Omental fat pad (tissue), 4 donors: ENCODE measurements around the gene EDN2. TPM values are rescaled to one million over a fixed set of nuclear protein-coding genes. Genes with fewer than 3 reads are reported as not detected.

Experiments used
- ATAC-seq: fragments of 150-250 bp; one replicate; pipeline ENCODE4 v1.9.1; 2016; ENCODE audit warnings: mild to moderate bottlenecking, moderate library complexity; ENCODE audit not compliant: low FRiP score
- DNase-seq: peaks from one replicate; pipeline ENCODE4 v3.0.0-alpha.2; 2019; ENCODE audit warnings: low spot score
- total RNA-seq, 4 donors: library from RNA; depleted of rRNA; stranded (reverse); fragments of >200 nt; gene quantifications; one replicate each; pipeline ENCODE4 v1.1.0, GENCODE V29; 2016
- TF ChIP-seq, protein P1 (sequence below), 3 donors: fragments of 450-650 bp; IDR thresholded peaks; one replicate each; pipeline ENCODE4 v1.5.1; 2016 to 2017; ENCODE audit warnings: antibody characterized with exemption in 3 of 3, mild to moderate bottlenecking in 3 of 3, moderate library complexity in 2 of 3

The EDN2 gene
- total RNA-seq, 4 donors from 2014 or later: not detected

GRCh38 chr1:41473738-41474362 is 10.6 kb downstream of the EDN2 start:
- TF ChIP-seq, protein P1, sequence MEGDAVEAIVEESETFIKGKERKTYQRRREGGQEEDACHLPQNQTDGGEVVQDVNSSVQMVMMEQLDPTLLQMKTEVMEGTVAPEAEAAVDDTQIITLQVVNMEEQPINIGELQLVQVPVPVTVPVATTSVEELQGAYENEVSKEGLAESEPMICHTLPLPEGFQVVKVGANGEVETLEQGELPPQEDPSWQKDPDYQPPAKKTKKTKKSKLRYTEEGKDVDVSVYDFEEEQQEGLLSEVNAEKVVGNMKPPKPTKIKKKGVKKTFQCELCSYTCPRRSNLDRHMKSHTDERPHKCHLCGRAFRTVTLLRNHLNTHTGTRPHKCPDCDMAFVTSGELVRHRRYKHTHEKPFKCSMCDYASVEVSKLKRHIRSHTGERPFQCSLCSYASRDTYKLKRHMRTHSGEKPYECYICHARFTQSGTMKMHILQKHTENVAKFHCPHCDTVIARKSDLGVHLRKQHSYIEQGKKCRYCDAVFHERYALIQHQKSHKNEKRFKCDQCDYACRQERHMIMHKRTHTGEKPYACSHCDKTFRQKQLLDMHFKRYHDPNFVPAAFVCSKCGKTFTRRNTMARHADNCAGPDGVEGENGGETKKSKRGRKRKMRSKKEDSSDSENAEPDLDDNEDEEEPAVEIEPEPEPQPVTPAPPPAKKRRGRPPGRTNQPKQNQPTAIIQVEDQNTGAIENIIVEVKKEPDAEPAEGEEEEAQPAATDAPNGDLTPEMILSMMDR (IDR thresholded peaks at IDR 0.05): no peak
- ATAC-seq (no peak), DNase-seq (no peak)

DNA sequence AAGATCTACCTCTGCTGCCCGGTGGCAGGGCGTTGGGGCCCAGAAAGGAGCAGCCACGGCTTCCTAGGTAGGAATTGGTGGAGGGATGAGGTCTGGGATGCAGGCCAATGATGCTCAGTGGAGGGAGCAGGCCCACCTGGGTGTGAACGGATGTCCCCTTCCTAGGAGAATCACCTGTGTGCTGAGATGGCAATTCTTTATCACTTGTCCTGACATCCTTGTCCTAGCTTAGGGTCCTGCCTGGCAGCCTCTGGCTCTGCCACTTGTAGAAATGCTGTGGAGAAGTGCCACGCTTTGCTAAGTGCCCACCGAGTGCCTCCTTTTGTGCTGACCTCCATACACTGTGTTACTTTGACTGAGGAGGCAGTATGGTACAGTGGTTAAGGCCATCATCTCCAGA is 12.8 kb downstream of the EDN2 start:
- TF ChIP-seq, protein P1 (IDR thresholded peaks at IDR 0.05): no peak
- ATAC-seq (no peak), DNase-seq (no peak)

GRCh38 chr1:41469706-41470105 is 14.8 kb downstream of the EDN2 start:
- TF ChIP-seq, protein P1 (IDR thresholded peaks at IDR 0.05): no peak

GRCh38 chr1:41468122-41468762 is 16.2 kb downstream of the EDN2 start:
- TF ChIP-seq, protein P1 (IDR thresholded peaks at IDR 0.05): no peak
- ATAC-seq (no peak), DNase-seq (no peak)

More at GRCh38 chr1:41469706-41470105, 14.8 kb downstream of the EDN2 start:
- no peak for DNase-seq
- ATAC-seq: no peak

DNA sequence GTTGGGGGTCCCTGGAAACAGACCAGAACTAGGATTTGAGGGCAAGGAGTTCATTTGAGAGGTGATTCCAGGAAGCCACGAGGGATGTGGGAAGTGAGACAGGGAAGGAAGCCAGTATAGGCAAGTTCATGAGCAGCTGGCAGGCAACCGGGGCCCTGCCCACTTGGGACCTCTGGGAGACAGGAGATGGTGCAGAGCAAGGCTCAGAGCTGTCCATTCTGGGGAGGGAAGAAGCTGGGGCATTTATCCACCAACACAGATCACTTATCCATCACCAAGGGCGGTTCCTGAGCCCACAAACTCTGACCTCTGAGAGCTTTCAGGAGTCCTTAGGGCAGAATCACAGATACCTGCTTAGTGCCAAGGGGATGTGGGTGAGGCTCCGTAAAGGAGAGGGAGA is 16.8 kb downstream of the EDN2 start:
- TF ChIP-seq, protein P1 (IDR thresholded peaks at IDR 0.05): no peak
- DNase-seq: no peak
- ATAC-seq: no peak

- no peak for ATAC-seq
- no peak for DNase-seq
- TF ChIP-seq, protein P1 (IDR thresholded peaks at IDR 0.05): no peak
Observed at GRCh38 chr1:41466146-41466545, 18.3 kb downstream of the EDN2 start.

DNA sequence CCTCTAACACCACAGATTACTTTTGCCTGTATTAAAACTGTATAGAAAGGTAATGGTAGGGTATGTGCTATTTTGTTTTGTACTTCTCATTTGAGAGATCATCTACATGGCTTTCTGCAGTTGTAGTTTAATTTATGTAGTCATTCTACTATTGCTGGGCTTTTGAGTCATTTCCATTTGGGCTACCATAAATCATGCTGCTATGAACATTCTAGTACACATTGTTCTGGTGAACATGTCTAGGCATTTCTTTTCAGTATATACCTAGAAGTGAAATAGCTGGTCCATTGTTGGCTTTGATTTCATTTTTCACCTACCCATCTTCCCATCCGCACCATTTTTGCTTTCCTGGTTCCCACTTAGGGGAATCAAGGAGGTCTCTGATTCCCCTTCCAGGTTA is 18.7 kb downstream of the EDN2 start:
- DNase-seq (no peak), ATAC-seq (no peak)
- TF ChIP-seq, protein P1 (IDR thresholded peaks at IDR 0.05): no peak
